T-cell (primary cell): ENCODE results near the gene NSD1. TPM values are rescaled to one million over a fixed set of nuclear protein-coding genes. Genes with fewer than 3 reads are reported as not detected.

Experiments
- ATAC-seq, 4 experiments: fragments of 200-7000 bp in 3 of 4; fragments of 150-1000 bp in 1 of 4; cut with Tn5 transposase; replicated peaks in 1 of 4; 1 replicate in 3 of 4; 2 replicates in 1 of 4; pipeline ENCODE4 v1.10.0; 2021; ENCODE audit warnings: moderate library complexity in 3 of 4, mild to moderate bottlenecking in 2 of 4, moderate number of reproducible peaks in 1 of 4
- CTCF ChIA-PET, 2 donors: fragments of 300-600 bp; sonication (Branson Sonifier 250); formaldehyde crosslinking; loops; one replicate each; lab custom pipeline; 2022; ENCODE audit warnings: antibody characterized with exemption in 2 of 2; lab: Charles Lee
- POLR2A ChIA-PET, 2 donors: fragments of 300-600 bp; sonication (Branson Sonifier 250); formaldehyde crosslinking; loops; one replicate each; lab custom pipeline; 2022; ENCODE audit warnings: antibody characterized with exemption in 2 of 2; lab: Charles Lee
- DNase-seq, 35 experiments: peaks; one replicate each; pipeline versions ENCODE4 v3.0.0 to v3.0.0-alpha.2; 2013 to 2023
- H3K27ac ChIP-seq: one replicate; pipeline ENCODE4 v1.5.1; 2013; ENCODE audit warnings: low read length
- H3K27me3 ChIP-seq, 2 experiments: replicated peaks in 1 of 2; 1 replicate in 1 of 2; 2 replicates in 1 of 2; pipeline versions ENCODE4 v1.6.1 to v1.7.0; 2013; ENCODE audit warnings: low read length in 1 of 2, mixed read lengths in 1 of 2; ENCODE audit not compliant: control insufficient read depth in 2 of 2, insufficient read depth in 2 of 2; ENCODE audit errors: extremely low read depth in 1 of 2
- H3K36me3 ChIP-seq, 2 donors: 1 replicate in 1 of 2; 2 replicates in 1 of 2; pipeline versions ENCODE4 v1.6.1 to v1.7.0; 2013; ENCODE audit warnings: low read length in 1 of 2; ENCODE audit not compliant: control insufficient read depth in 2 of 2, insufficient read depth in 1 of 2; ENCODE audit errors: extremely low read depth in 1 of 2
- H3K4me1 ChIP-seq, 2 experiments: 1 replicate in 1 of 2; 2 replicates in 1 of 2; pipeline versions ENCODE4 v1.6.1 to v1.7.0; 2013; ENCODE audit warnings: low read length in 2 of 2, mixed read lengths in 1 of 2; ENCODE audit not compliant: insufficient read depth in 2 of 2, control insufficient read depth in 1 of 2; ENCODE audit errors: extremely low read depth in 1 of 2
- H3K4me3 ChIP-seq, 2 donors: 1 replicate in 1 of 2; 2 replicates in 1 of 2; pipeline versions ENCODE4 v1.5.1 to v1.7.0; 2013; ENCODE audit warnings: mild to moderate bottlenecking in 2 of 2, low read length in 1 of 2, moderate library complexity in 1 of 2; ENCODE audit not compliant: control insufficient read depth in 1 of 2; ENCODE audit errors: extremely low read depth in 1 of 2
- H3K9me3 ChIP-seq: 2 replicates; pipeline ENCODE4 v1.7.0; 2013
- H3K27ac Mint-ChIP-seq, 2 donors: one replicate each; pipeline ENCODE4 v1.8.0; 2020 to 2021; ENCODE audit warnings: mild to moderate bottlenecking in 2 of 2, mixed read lengths in 2 of 2
- H3K27me3 Mint-ChIP-seq, 2 donors: one replicate each; pipeline ENCODE4 v1.8.0; 2021 to 2022; ENCODE audit warnings: mixed read lengths in 2 of 2
- H3K36me3 Mint-ChIP-seq: one replicate; pipeline ENCODE4 v1.8.0; 2021; ENCODE audit warnings: mixed read lengths
- H3K4me1 Mint-ChIP-seq, 3 donors: one replicate each; pipeline ENCODE4 v1.8.0; 2020 to 2022; ENCODE audit warnings: mixed read lengths in 3 of 3, mild to moderate bottlenecking in 1 of 3
- H3K4me3 Mint-ChIP-seq, 3 donors: one replicate each; pipeline ENCODE4 v1.8.0; 2020 to 2022; ENCODE audit warnings: mild to moderate bottlenecking in 3 of 3, mixed read lengths in 3 of 3, moderate library complexity in 3 of 3
- H3K9me3 Mint-ChIP-seq, 3 donors: one replicate each; pipeline ENCODE4 v1.8.0; 2020 to 2022; ENCODE audit warnings: mixed read lengths in 3 of 3
- WGBS: methylation state at CpG from one replicate; pipeline ENCODE4 v1.1.5; 2013; ENCODE audit warnings: missing lambda C conversion rate; ENCODE audit not compliant: insufficient coverage; 5-methylcytosine and 5-hydroxymethylcytosine counted together
- total RNA-seq, 35 experiments: library from RNA in 6 of 35; stranded (reverse) in 6 of 35; fragments of 120-200 nt in 1 of 35; gene quantifications; one replicate each; pipeline versions ENCODE4 v1.2.1 to v1.2.4 and lab custom pipeline; 2013 to 2026

The NSD1 gene
- total RNA-seq, 5 donors from 2014 or later (not counting 1 experiment from before 2014, with no cell fraction given) = 89.5 to 113 (median 103) TPM

DNA sequence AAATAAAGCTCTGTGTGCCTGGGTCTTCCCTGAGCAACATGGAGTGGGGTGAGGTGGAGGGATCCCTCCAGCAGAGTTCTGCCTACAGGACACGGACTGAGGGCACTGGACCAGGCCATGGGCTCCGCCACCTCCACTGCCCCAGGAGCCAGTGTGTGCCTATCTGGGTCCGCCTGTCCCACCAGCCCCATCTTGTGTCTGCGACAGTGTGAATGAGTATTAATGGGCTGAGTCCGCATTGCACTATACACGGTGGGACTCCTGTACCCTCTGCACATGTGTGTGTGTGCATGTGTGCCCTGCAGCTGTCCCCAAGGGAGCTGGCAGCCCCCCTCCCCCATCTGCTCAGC lies 35.5 kb upstream of the NSD1 start:
- Mint-ChIP-seq H3K4me1 (no peaks in the 10 kb centered on the region), H3K27me3 (peaks cover 0 to 2% of the 10 kb centered on the region in 2 donors), H3K9me3 (no peaks in the 10 kb centered on the region), H3K4me3 (no peak overlapping the region), H3K36me3 (no peaks in the 10 kb centered on the region), H3K27ac (no peak overlapping the region)
- ChIA-PET POLR2A (no interaction called here), CTCF (no interaction called here)
- H3K4me1 ChIP-seq = no peaks in the 10 kb centered on the region
- DNase-seq (no peak), ATAC-seq (no peak)
- H3K36me3 ChIP-seq = no peaks in the 10 kb centered on the region
- H3K27me3 ChIP-seq = peaks cover 0 to 36% of the 10 kb centered on the region in 2 experiments
- WGBS = 87% methylated on average over 5 of the region's 6 CpGs
- no peaks in the 10 kb centered on the region for H3K9me3 ChIP-seq
- no peak overlapping the region for H3K4me3 ChIP-seq
- H3K27ac ChIP-seq = no peak overlapping the region

GRCh38 chr5:177098470-177099141 lies 35.0 kb upstream of the NSD1 start:
- WGBS = 86% methylated on average over 17 of the region's 18 CpGs
- Mint-ChIP-seq H3K36me3 (no peaks in the 10 kb centered on the region), H3K4me3 (no peak overlapping the region), H3K9me3 (no peaks in the 10 kb centered on the region), H3K27me3 (peaks cover 0 to 2% of the 10 kb centered on the region in 2 donors), H3K4me1 (no peaks in the 10 kb centered on the region), H3K27ac (no peak overlapping the region)
- CTCF ChIA-PET = no interaction called here
- Histone ChIP-seq H3K4me1 (no peaks in the 10 kb centered on the region), H3K27me3 (peaks cover 0 to 34% of the 10 kb centered on the region in 2 experiments), H3K4me3 (no peak overlapping the region), H3K27ac (no peak overlapping the region), H3K36me3 (no peaks in the 10 kb centered on the region), H3K9me3 (no peaks in the 10 kb centered on the region)
- ATAC-seq (no peak), DNase-seq (no peak)
- POLR2A ChIA-PET = interaction anchor here in 1 of 2 donors (0.7 kb wide), 1 partner anchor 34 kb away, joined by 8 read pairs; no protein-coding TSS in a partner anchor

GRCh38 chr5:177099422-177100093 lies 34.0 kb upstream of the NSD1 start:
- 59% methylated on average over 10 of the region's 13 CpGs for WGBS

GRCh38 chr5:177100714-177101121 lies 32.9 kb upstream of the NSD1 start:
- 73% methylated on average over 6 of the region's 6 CpGs for WGBS
- Histone ChIP-seq H3K4me3 (no peak overlapping the region), H3K4me1 (no peaks in the 10 kb centered on the region), H3K36me3 (no peaks in the 10 kb centered on the region), H3K27me3 (peaks cover 0 to 46% of the 10 kb centered on the region in 2 experiments), H3K27ac (no peak overlapping the region), H3K9me3 (no peaks in the 10 kb centered on the region)
- Mint-ChIP-seq H3K4me1 (no peaks in the 10 kb centered on the region), H3K36me3 (no peaks in the 10 kb centered on the region), H3K27ac (no peak overlapping the region), H3K4me3 (no peak overlapping the region), H3K27me3 (peaks cover 0 to 5% of the 10 kb centered on the region in 2 donors), H3K9me3 (no peaks in the 10 kb centered on the region)
- ChIA-PET CTCF (no interaction called here), POLR2A (interaction anchor here in 1 of 2 donors (0.6 kb wide), 1 partner anchor 154 kb away, joined by 3 read pairs; no protein-coding TSS in a partner anchor)
- ATAC-seq (no peak), DNase-seq (no peak)

More at GRCh38 chr5:177099422-177100093, 34.0 kb upstream of the NSD1 start:
- H3K9me3 Mint-ChIP-seq = no peaks in the 10 kb centered on the region
- Histone ChIP-seq H3K9me3 (no peaks in the 10 kb centered on the region), H3K27me3 (peaks cover 0 to 39% of the 10 kb centered on the region in 2 experiments), H3K36me3 (no peaks in the 10 kb centered on the region), H3K4me1 (no peaks in the 10 kb centered on the region), H3K4me3 (no peak overlapping the region), H3K27ac (no peak overlapping the region)
- ChIA-PET POLR2A (interaction anchor here in 1 of 2 donors (0.7 kb wide), 1 partner anchor 35 kb away, joined by 8 read pairs; no protein-coding TSS in a partner anchor), CTCF (no interaction called here)
- ATAC-seq (no peak), DNase-seq (no peak)
- no peaks in the 10 kb centered on the region for H3K36me3 Mint-ChIP-seq
- H3K27me3 Mint-ChIP-seq = peaks cover 0 to 5% of the 10 kb centered on the region in 2 donors
- no peak overlapping the region for H3K27ac Mint-ChIP-seq
- no peak overlapping the region for H3K4me3 Mint-ChIP-seq
- no peaks in the 10 kb centered on the region for H3K4me1 Mint-ChIP-seq

DNA sequence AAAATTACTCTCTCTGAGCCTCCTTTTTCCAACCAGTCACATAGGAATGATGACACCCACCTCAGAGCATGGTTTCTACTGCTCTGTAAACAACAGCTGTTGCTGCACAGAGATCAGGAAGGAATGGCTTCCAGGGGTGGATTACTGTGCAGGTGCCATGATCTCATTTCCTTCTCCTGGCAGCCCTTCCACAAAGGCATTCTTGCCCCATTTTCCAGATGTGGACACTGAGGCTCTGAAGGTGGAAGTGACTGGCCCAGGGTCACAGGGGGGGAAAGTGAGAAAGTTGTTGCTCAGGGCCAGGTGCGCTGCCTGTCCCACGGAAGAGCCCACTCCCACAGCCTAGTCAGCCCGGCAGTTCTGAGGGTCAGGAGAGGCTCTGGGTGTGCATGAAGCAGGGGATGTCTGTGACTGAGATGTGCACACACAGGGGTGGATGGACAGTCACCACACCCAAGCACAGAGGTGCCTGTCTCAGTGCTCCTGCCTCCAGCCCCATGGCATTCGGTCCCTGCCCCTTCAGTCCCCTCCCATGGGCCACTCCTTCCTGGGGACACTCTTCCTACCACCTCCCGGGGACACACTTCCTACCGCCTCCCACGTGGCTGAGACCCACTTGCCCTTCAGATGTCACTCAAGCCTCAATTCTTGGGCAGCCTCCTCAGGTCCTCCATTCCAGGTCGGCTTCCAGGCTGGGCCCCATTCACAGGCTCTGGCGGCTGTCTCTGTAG lies 29.9 kb upstream of the NSD1 start:
- Histone ChIP-seq H3K36me3 (no peaks in the 10 kb centered on the region), H3K27me3 (peaks cover 0 to 43% of the 10 kb centered on the region in 2 experiments), H3K9me3 (no peaks in the 10 kb centered on the region), H3K4me1 (no peaks in the 10 kb centered on the region), H3K27ac (no peak overlapping the region), H3K4me3 (no peak overlapping the region)
- 57% methylated on average over 2 of the region's 9 CpGs for WGBS
- Mint-ChIP-seq H3K27ac (no peak overlapping the region), H3K4me1 (no peaks in the 10 kb centered on the region), H3K9me3 (no peaks in the 10 kb centered on the region), H3K27me3 (peaks cover 0 to 7% of the 10 kb centered on the region in 2 donors), H3K36me3 (no peaks in the 10 kb centered on the region), H3K4me3 (no peak overlapping the region)
- POLR2A ChIA-PET = interaction anchor here in 1 of 2 donors (0.7 kb wide), 1 partner anchor 83 kb away, joined by 4 read pairs; no protein-coding TSS in a partner anchor
- no peak for DNase-seq
- ATAC-seq = no peak
- CTCF ChIA-PET = interaction anchor here in 1 of 2 donors (0.7 kb wide), 1 partner anchor 1499 kb away, joined by 4 read pairs; no protein-coding TSS in a partner anchor
